Left ventricle myocardium inferior (tissue), 1 donor: Measurements from ENCODE around the gene MAST2. TPM values are rescaled to one million over a fixed set of nuclear protein-coding genes. Genes with fewer than 3 reads are reported as not detected.

ENCODE experiments used
- DNase-seq: peaks from one replicate; pipeline ENCODE4 v3.0.0-alpha.2; 2020
- H3K27ac ChIP-seq: fragments of 200-600 bp; replicated peaks from 2 replicates; pipeline ENCODE4 v1.8.0; 2021
- H3K27me3 ChIP-seq: fragments of 200-600 bp; 2 replicates; pipeline ENCODE4 v1.8.0; 2021; ENCODE audit warnings: low read depth
- H3K36me3 ChIP-seq: fragments of 200-600 bp; 2 replicates; pipeline ENCODE4 v1.8.0; 2021
- H3K4me1 ChIP-seq: fragments of 200-600 bp; 2 replicates; pipeline ENCODE4 v1.8.0; 2021
- H3K4me3 ChIP-seq: fragments of 200-600 bp; 2 replicates; pipeline ENCODE4 v1.8.0; 2021; ENCODE audit warnings: mild to moderate bottlenecking, moderate library complexity
- H3K9me3 ChIP-seq: fragments of 200-600 bp; replicated peaks from 2 replicates; pipeline ENCODE4 v1.8.0; 2021
- CTCF ChIP-seq: fragments of 200-600 bp; IDR thresholded peaks from 2 replicates; pipeline ENCODE4 v1.8.0; 2021; ENCODE audit warnings: antibody characterized with exemption, mild to moderate bottlenecking, borderline replicate concordance
- intact Hi-C: fragments of 100-400 bp; cut with micrococcal nuclease; formaldehyde crosslinking; loops from one replicate; pipeline ENCODE4 v1.11.0; 2022
- total RNA-seq: library from RNA; stranded (reverse); fragmentation: NEBNext Ultra II Directional; extraction: Animal tissue kit (Norgen Biotek cat#: 25700); gene quantifications from one replicate; pipeline ENCODE4 v1.2.1, GENCODE V29; 2021
- donor health status: DM: no; HTN: yes; CAD: no; lungs with severe emphysema.

The MAST2 gene
- total RNA-seq, 1 donor from 2014 or later: 104 TPM

- Histone ChIP-seq H3K27ac (peak overlapping the region; percentile 69), H3K27me3 (no peaks in the 10 kb centered on the region), H3K9me3 (no peaks in the 10 kb centered on the region), H3K36me3 (peaks cover 46% of the 10 kb centered on the region), H3K4me1 (peaks cover 70% of the 10 kb centered on the region), H3K4me3 (no peak overlapping the region)
- intact Hi-C loops: no loop called here
- no peak for TF ChIP-seq CTCF
- no peak for DNase-seq
Observed at GRCh38 chr1:46041551-46041950, 238.1 kb downstream of the MAST2 start.

GRCh38 chr1:46041974-46042373 is 238.6 kb downstream of the MAST2 start:
- DNase-seq: no peak
- no peaks in the 10 kb centered on the region for H3K27me3 ChIP-seq
- intact Hi-C loops: no loop called here
- no peak overlapping the region for H3K4me3 ChIP-seq
- H3K36me3 ChIP-seq: peaks cover 46% of the 10 kb centered on the region
- peak overlapping the region; percentile 69 for H3K27ac ChIP-seq
- H3K9me3 ChIP-seq: no peaks in the 10 kb centered on the region
- TF ChIP-seq CTCF: no peak
- peaks cover 66% of the 10 kb centered on the region for H3K4me1 ChIP-seq

GRCh38 chr1:46043458-46044017 is 240.1 kb downstream of the MAST2 start:
- peaks cover 46% of the 10 kb centered on the region for H3K36me3 ChIP-seq
- H3K4me3 ChIP-seq: no peak overlapping the region
- no peak for TF ChIP-seq CTCF
- no peak for DNase-seq
- no peaks in the 10 kb centered on the region for H3K9me3 ChIP-seq
- peaks cover 53% of the 10 kb centered on the region for H3K4me1 ChIP-seq
- H3K27me3 ChIP-seq: no peaks in the 10 kb centered on the region
- intact Hi-C loops: no loop called here
- peak overlapping the region; percentile 2 for H3K27ac ChIP-seq

DNA sequence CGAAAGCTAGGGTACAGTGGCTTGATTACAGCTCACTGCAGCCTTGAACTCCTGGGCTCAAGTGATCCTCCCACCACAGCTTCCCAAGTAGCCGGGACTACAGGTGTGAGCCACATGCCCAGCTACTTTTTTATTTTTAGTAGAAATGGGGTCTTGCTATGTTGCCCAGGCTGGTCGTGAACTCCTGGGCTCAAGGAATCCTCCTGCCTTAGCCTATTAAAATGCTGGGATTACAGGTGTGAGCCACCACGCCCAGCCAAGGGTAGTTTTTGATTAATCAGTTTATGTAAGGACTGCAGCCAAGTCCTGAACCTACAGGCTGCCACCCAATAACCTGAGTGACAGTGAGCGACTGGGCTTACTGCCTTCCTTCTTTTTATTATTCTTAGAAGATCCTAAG is 240.7 kb downstream of the MAST2 start:
- H3K27ac ChIP-seq: no peak overlapping the region
- H3K9me3 ChIP-seq: no peaks in the 10 kb centered on the region
- peaks cover 46% of the 10 kb centered on the region for H3K36me3 ChIP-seq
- peaks cover 47% of the 10 kb centered on the region for H3K4me1 ChIP-seq
- intact Hi-C loops: no loop called here
- H3K27me3 ChIP-seq: no peaks in the 10 kb centered on the region
- no peak overlapping the region for H3K4me3 ChIP-seq
- no peak for TF ChIP-seq CTCF
- DNase-seq: no peak

- no peaks in the 10 kb centered on the region for H3K4me1 ChIP-seq
- H3K36me3 ChIP-seq: peaks cover 59% of the 10 kb centered on the region
- intact Hi-C loops: no loop called here
- no peaks in the 10 kb centered on the region for H3K27me3 ChIP-seq
- H3K27ac ChIP-seq: no peak overlapping the region
- H3K9me3 ChIP-seq: no peaks in the 10 kb centered on the region
- no peak overlapping the region for H3K4me3 ChIP-seq
- TF ChIP-seq CTCF: no peak
- DNase-seq: no peak
Observed at GRCh38 chr1:46053734-46054133, 250.3 kb downstream of the MAST2 start.
